Stimulated activated CD4-positive, alpha-beta T cell treated with anti-CD3 and anti-CD28 coated beads, Interleukin-15, amount 100 ng/mL, for 48 hours (primary cell): ENCODE results near the gene C4B.
"Not testable (repeated sequence)": the region's sequence is repeated elsewhere in the genome, so short reads cannot be mapped to it uniquely, and the experiment has no call there.

ENCODE experiments used
- DNase-seq, 2 donors: peaks; one replicate each; pipeline ENCODE4 v3.0.0-alpha.2; 2020; ENCODE audit warnings: low read depth in 2 of 2

C4B gene

DNA sequence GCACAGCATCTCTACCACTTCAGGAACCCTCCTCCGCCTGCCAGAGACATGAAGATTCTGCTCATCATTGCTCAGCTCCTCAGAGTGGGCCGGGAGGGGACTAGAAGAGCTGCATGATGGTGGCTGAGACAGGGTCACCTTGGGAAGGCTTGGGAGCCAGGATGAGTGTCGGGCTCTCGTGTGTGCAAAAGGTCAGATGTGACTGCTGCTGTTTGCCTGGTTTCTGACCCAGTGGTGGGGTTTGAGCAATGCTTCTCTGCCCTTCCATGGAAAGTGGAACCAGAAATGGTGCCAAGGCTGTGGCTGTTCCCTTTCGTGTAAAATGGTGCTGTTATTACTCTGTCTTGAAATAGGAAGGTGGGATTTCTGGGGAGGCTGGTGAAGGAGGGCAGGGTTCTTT, 33.6 kb upstream of the C4B start:
- DNase-seq = not testable (repeated sequence)

DNA sequence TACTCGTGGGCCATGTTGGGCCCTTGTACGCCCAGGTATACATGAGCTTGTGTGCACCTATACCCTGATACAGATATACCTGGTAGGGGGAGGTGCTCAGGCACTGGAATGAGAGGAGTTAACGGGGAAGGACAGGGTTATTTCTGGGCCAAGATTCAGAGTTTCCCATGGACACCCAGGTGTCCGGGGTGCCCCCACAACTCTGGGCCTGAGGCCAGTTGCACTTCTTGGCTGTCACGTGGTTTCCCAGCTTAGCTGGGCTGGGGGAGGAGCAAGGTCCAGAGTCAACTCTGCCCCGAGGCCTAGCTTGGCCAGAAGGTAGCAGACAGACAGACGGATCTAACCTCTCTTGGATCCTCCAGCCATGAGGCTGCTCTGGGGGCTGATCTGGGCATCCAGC, 32.9 kb upstream of the C4B start, which contains the start of gene C4A:
TSS of gene C4A (plus strand) at position 314 of the 400 bp plus-strand sequence. CDS start at position 365, 51 bp downstream.
- not testable (repeated sequence) for DNase-seq

DNA sequence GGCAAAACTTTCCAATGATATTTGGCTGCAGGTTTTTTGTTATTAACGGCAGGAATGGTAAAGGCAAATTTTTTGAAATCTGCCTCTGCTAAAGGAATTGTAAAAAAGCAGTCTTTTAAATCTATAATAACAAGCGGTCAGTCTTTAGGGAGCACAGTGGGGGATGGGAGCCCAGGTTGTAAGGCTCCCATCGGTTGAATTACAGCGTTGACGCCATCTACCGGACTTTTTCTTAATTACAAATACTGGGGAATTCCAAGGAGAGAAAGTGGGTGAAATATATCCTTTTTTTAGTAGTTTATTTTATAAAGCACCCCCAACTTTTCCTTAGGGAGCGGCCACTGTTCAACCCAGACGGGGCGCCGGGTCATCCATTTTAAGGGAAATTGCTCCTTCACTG, 25.2 kb upstream of the C4B start:
- DNase-seq = not testable (repeated sequence)

DNA sequence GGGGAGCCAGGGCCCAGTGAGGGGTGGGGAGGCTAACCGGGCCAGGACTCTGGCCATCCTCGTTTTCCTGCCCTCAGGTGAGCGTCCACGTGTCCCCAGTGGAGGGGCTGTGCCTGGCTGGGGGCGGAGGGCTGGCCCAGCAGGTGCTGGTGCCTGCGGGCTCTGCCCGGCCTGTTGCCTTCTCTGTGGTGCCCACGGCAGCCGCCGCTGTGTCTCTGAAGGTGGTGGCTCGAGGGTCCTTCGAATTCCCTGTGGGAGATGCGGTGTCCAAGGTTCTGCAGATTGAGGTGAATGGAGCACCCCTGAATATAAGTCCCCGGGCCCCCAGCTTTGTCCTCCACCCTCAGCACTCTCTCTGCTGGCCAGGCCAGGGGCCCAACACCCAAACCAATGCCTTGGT, 20.2 kb upstream of the C4B start:
- not testable (repeated sequence) for DNase-seq

DNA sequence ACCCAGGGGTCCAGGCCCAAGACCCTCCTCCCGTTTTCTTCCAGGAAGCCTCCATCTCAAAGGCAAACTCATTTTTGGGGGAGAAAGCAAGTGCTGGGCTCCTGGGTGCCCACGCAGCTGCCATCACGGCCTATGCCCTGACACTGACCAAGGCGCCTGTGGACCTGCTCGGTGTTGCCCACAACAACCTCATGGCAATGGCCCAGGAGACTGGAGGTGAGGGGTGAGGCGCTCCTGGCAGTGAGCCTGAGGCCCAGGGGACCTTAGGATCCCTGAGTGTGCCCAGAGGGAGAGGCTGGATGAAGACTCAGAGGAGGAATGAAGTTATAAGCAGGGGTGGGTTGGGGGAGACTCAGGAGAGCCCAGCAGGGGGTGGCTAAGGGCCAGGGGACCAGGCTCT, 18.2 kb upstream of the C4B start:
- not testable (repeated sequence) for DNase-seq

DNA sequence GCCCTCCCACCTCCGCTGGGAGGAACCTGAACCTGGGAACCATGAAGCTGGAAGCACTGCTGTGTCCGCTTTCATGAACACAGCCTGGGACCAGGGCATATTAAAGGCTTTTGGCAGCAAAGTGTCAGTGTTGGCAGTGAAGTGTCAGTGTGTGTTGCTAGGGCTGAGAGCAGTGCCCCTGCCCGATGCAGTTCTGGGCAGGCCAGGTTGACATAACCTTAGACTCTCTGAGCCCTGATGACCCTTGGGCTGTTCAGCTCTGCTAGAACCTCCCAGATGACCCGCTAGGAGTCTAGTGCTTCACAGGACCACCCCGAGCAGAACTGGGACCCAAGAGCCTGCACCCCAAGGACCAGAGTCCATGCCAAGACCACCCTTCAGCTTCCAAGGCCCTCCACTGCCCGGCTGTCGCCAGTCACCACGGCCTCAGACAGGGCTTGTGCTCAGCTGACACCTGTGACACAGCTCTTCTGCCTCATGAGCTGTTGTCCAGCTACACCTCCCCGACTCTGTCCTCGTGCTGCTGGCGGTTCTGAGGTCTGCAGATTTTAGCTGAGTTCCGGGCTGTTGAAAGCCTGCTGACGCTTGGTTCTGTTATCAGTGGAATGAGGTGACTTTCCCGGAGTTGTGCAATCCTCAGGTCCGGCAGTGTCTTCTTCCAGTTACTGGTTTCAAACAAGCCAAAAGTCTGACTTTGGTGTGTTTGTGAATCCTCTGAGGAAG, 11.9 kb upstream of the C4B start:
- DNase-seq = not testable (repeated sequence)

DNA sequence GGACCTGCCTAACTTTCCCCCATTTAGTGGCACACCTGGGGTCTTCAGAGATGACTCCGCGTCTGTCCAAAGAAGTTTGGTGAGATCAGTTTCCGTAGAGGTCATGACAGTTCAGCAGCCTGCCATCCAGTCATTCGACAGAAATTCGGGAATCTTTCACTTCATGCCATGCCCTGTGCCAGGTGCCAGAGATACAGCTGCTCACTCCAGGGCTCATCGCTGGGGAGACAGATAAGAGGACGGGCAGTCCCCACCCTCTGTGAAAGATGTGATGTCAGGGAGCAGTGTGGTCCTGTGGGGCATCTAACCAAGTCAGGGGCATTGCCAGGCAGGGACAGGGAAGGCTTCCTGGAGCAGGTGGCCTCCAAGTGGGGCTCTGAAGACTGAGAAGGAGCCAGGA, 11.3 kb upstream of the C4B start:
- not testable (repeated sequence) for DNase-seq

DNA sequence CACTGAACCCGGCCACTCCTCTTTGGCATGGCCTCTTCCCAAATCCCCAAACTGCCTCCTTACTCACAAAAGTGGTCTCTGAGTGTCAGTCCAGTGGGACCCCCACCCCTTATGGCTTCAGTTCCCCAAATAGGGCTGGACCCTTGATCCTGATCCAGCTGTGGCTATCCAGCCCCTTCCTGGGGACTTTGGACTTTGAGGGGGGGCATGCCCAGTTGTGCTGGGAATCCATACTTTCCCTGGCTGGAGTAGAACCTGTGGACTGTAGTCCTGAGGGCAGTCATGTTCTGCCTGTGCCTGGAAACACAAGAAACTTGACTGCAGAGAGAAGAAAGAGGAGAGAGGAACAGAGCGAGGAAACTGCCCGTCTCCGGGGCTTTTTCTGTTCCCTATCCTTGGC, 10.2 kb upstream of the C4B start:
- not testable (repeated sequence) for DNase-seq

DNA sequence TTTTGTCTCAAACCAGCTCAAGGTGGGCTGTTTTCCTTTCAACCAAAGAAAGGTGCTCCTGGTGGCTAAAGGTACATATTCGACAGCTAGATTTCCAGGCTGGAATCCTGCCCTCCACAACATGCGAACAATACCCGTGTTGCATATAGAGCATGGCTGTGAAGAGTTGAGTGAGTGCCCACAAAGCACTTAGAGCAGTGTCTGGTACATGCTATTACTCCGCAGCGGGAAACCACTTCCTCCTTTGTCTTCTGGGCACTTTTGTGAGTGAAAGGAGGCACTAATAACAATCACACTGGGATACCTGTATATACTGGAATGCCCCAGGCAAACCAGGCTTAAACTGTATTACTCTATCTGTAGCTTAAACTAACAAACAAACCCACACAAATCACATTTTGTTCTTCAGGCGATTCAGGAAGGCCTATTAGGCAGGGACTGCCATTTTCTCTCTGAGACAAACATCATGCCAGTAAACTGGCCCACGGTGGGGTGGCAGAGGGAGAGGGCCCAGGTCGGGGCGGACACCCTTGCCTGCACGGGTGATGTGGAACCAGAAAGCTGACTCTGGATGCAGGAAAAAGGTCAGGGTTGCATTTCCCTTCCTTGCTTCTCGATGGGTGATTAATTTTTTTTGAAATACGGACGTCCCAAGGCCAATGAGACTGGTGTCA, 9.6 kb upstream of the C4B start:
- not testable (repeated sequence) for DNase-seq

DNA sequence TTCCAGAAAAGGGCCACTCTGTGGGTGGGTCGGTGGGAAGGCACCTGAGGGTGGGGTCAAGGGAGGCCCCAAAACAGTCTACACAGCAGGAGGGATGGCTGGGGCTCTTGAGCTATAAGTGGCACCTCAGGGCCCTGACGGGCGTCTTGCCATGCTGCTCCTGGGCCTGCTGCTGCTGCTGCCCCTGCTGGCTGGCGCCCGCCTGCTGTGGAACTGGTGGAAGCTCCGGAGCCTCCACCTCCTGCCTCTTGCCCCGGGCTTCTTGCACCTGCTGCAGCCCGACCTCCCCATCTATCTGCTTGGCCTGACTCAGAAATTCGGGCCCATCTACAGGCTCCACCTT, 9.1 kb upstream of the C4B start:
- DNase-seq = not testable (repeated sequence)

DNA sequence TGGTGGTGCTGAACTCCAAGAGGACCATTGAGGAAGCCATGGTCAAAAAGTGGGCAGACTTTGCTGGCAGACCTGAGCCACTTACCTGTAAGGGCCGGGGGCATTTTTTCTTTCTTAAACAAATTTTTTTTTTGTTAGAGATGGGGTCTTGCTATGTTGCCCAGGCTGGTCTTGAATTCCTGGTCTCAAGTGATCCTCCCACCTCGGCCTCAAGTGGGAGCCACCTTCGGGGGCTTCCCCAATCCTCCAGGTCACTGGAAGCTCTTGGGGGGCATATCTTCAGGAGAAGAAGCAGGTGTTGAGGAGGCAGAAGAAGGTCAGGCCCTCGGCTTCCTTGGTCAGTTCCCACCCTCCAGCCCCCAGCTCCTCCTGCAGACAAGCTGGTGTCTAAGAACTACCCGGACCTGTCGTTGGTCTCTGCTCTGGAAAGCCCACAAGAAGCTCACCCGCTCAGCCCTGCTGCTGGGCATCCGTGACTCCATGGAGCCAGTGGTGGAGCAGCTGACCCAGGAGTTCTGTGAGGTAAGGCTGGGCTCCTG, 8.5 kb upstream of the C4B start:
- DNase-seq = not testable (repeated sequence)

DNA sequence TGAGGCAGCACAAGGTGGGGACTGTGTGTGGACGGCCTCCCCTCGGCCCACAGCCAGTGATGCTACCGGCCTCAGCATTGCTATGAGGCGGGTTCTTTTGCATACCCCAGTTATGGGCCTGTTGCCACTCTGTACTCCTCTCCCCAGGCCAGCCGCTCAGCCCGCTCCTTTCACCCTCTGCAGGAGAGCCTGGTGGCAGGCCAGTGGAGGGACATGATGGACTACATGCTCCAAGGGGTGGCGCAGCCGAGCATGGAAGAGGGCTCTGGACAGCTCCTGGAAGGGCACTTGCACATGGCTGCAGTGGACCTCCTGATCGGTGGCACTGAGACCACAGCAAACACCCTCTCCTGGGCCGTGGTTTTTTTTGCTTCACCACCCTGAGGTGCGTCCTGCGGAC, 7.5 kb upstream of the C4B start:
- not testable (repeated sequence) for DNase-seq

DNA sequence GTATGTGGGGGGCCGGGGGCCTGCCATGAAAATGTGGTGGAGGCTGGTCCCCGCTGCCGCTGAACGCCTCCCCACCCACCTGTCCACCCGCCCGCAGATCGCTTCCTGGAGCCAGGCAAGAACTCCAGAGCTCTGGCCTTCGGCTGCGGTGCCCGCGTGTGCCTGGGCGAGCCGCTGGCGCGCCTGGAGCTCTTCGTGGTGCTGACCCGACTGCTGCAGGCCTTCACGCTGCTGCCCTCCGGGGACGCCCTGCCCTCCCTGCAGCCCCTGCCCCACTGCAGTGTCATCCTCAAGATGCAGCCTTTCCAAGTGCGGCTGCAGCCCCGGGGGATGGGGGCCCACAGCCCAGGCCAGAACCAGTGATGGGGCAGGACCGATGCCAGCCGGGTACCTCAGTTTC, 6.6 kb upstream of the C4B start:
- DNase-seq = not testable (repeated sequence)

DNA sequence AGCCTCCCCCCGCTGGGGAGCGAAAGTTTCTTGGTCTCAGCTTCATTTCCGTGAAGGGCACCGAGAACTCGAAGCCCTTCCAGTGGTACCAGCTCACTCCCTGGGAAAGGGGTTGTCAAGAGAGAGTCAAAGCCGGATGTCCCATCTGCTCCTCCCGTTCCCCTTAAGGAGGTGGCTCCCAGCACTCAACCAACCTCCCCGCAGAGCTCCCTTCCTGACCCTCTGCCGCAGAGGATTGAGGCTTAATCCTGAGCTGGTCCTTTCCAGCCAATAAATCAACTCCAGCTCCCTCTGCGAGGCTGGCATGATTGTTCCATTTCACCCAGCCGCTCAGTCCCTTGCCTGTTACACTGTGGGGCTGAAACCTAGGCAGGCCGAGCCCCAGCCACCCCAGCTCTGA, 6.0 kb upstream of the C4B start:
- DNase-seq = not testable (repeated sequence)

DNA sequence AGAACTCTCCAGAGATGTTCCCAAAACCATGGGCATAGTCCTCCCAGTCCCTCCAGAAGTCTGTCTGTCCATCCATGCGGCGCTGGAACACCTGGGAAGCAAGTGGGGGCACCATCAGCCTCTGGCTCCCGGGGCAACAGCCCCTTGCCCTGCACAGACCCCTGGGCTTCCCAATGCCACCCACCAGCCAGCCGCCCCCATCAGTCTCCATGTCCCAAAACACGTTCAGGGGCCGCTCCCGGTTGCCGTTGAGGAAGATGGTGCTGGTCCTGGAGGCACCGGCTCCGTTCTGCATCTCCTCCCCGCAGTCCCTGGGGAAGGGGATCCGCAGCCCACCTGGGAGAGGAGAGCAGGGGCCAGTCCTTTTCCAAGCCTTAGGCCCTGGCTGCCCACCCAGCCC, 5.1 kb upstream of the C4B start:
- not testable (repeated sequence) for DNase-seq

DNA sequence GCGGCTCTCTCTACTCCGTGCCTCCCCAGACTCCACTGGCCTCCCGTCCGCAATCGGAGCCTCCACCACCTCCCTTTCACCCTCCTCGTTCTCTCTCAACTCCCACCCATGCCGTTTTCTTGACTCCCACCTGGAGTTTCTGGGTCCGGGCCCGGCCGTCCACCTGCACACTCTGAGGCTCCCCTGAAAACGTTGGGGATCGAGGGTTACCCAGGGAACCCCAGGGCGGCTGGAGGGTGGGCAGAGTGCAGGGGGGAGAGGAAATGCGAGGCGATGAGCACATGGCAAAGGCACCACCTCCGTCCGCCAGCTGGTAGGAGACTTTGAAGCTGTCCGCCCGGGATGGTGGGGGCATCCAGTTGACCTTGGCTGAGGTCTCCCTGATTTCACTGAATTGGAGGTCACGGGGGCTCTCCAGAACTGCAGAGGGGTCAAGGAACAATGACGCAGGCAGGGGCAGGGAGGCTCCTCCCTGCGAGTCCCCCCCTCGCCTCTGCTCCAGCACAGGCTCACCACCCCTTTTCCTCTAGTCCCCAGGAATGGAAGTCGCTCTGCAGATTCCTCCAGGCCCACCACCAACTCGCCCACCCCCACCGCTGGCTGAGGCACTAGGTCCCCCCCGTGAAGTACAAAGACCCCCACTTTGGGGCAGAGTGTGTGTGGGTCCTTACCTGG, 3.6 kb upstream of the C4B start:
- not testable (repeated sequence) for DNase-seq

DNA sequence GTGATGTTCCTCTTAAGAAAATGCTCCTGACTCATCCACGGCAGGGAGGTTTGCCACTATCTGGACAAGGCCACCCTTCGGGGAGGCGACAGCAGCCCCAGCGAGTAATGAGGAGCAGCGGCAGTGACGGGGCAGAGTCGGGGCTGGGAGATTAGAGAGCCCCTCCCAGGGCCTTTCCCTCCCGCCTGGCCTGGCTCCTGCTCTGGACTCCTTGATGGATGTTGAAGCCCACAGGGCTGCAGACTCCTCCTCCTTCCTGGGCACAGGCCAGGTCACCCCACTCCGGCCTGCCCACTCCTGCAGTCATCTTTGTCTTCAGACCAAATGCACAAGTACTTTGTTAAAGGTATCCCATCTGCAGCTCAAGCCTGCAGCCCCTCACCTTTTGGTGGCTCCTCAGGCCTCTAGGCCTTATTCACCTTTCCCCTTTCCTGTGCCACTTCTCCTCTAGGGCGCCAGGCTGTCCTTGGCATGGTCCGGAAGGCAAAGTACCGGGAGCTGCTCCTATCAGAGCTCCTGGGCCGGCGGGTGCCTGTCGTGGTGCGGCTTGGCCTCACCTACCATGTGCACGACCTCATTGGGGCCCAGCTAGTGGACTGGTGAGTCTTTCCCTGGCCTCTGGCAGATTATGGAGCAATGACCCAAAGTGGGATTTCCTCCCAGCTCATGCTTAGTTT, 1.5 kb upstream of the C4B start:
- DNase-seq = not testable (repeated sequence)

DNA sequence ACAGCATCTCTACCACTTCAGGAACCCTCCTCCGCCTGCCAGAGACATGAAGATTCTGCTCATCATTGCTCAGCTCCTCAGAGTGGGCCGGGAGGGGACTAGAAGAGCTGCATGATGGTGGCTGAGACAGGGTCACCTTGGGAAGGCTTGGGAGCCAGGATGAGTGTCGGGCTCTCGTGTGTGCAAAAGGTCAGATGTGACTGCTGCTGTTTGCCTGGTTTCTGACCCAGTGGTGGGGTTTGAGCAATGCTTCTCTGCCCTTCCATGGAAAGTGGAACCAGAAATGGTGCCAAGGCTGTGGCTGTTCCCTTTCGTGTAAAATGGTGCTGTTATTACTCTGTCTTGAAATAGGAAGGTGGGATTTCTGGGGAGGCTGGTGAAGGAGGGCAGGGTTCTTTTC, 857 bp upstream of the C4B start:
- not testable (repeated sequence) for DNase-seq

DNA sequence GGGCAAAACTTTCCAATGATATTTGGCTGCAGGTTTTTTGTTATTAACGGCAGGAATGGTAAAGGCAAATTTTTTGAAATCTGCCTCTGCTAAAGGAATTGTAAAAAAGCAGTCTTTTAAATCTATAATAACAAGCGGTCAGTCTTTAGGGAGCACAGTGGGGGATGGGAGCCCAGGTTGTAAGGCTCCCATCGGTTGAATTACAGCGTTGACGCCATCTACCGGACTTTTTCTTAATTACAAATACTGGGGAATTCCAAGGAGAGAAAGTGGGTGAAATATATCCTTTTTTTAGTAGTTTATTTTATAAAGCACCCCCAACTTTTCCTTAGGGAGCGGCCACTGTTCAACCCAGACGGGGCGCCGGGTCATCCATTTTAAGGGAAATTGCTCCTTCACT, 7.5 kb downstream of the C4B start:
- not testable (repeated sequence) for DNase-seq

DNA sequence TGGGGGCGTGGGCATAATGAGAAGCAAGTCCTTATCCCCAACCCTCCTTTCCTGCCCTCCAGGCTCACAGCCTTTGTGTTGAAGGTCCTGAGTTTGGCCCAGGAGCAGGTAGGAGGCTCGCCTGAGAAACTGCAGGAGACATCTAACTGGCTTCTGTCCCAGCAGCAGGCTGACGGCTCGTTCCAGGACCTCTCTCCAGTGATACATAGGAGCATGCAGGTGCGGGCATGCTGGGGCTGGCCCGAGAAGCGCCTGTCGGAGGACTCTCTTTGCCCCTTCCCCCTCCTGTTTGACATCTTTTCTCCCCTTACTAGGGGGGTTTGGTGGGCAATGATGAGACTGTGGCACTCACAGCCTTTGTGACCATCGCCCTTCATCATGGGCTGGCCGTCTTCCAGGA, 14.0 kb downstream of the C4B start:
- DNase-seq = not testable (repeated sequence)

DNA sequence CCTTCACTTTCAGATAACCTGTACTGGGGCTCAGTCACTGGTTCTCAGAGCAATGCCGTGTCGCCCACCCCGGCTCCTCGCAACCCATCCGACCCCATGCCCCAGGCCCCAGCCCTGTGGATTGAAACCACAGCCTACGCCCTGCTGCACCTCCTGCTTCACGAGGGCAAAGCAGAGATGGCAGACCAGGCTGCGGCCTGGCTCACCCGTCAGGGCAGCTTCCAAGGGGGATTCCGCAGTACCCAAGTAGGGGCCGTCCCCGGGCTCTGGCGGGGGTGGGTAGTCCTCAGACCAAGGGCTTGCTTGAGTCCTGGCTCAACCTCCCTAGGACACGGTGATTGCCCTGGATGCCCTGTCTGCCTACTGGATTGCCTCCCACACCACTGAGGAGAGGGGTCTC, 15.0 kb downstream of the C4B start:
- DNase-seq = not testable (repeated sequence)
